H9 (cell line): ENCODE measurements around the gene CD27. TPM values are rescaled to one million over a fixed set of nuclear protein-coding genes. Genes with fewer than 3 reads are reported as not detected.

ENCODE experiments used
- DNase-seq: peaks from one replicate; pipeline ENCODE4 v3.0.0-alpha.2; 2017
- H2AFZ ChIP-seq: one replicate; pipeline ENCODE4 v1.6.1; 2013; ENCODE audit warnings: mild to moderate bottlenecking, low read length, control low read depth, moderate library complexity
- H2AK5ac ChIP-seq: 2 replicates; pipeline ENCODE4 v1.6.1; 2013; ENCODE audit warnings: low read length, control low read depth, mixed read lengths; ENCODE audit not compliant: insufficient read length
- H2BK120ac ChIP-seq: one replicate; pipeline ENCODE4 v1.6.1; 2013; ENCODE audit warnings: low read depth, mild to moderate bottlenecking, low read length, control low read depth, inconsistent platforms; ENCODE audit not compliant: poor library complexity, severe bottlenecking
- H2BK12ac ChIP-seq: 2 replicates; pipeline ENCODE4 v1.6.1; 2013; ENCODE audit warnings: low read length, control low read depth, mixed read lengths, low read depth; ENCODE audit not compliant: insufficient read length
- H2BK15ac ChIP-seq: 2 replicates; pipeline ENCODE4 v1.6.1; 2013; ENCODE audit warnings: low read depth, low read length, control low read depth
- H2BK20ac ChIP-seq: one replicate; pipeline ENCODE4 v1.6.1; 2013; ENCODE audit warnings: low read depth, mild to moderate bottlenecking, low read length, control low read depth, inconsistent platforms; ENCODE audit not compliant: poor library complexity, severe bottlenecking
- H2BK5ac ChIP-seq: 2 replicates; pipeline ENCODE4 v1.6.1; 2013; ENCODE audit warnings: low read length, control low read depth, mixed read lengths; ENCODE audit not compliant: insufficient read length
- H3K14ac ChIP-seq: 2 replicates; pipeline ENCODE4 v1.6.1; 2013; ENCODE audit warnings: low read length, control low read depth; ENCODE audit not compliant: insufficient read depth
- H3K18ac ChIP-seq: 2 replicates; pipeline ENCODE4 v1.6.1; 2013; ENCODE audit warnings: low read depth, mild to moderate bottlenecking, mixed read lengths, low read length, control low read depth; ENCODE audit not compliant: insufficient read length
- H3K23ac ChIP-seq: 2 replicates; pipeline ENCODE4 v1.6.1; 2013; ENCODE audit warnings: low read length, control low read depth, mixed read lengths, low read depth; ENCODE audit not compliant: insufficient read length
- H3K23me2 ChIP-seq: 2 replicates; pipeline ENCODE4 v1.6.1; 2013; ENCODE audit warnings: low read depth, mild to moderate bottlenecking, mixed read lengths, low read length, control low read depth; ENCODE audit not compliant: insufficient read length, poor library complexity, severe bottlenecking
- H3K27ac ChIP-seq: 2 replicates; pipeline ENCODE4 v1.5.1; 2013; ENCODE audit warnings: low read length, control low read depth, mixed read lengths, low read depth; ENCODE audit not compliant: insufficient read length
- H3K27me3 ChIP-seq: 2 replicates; pipeline ENCODE4 v1.6.1; 2013; ENCODE audit warnings: low read length, control low read depth, inconsistent platforms; ENCODE audit not compliant: insufficient read depth
- H3K4ac ChIP-seq: 2 replicates; pipeline ENCODE4 v1.6.1; 2013; ENCODE audit warnings: low read depth, mild to moderate bottlenecking, control low read depth, inconsistent platforms, low read length, moderate library complexity
- H3K4me1 ChIP-seq: 2 replicates; pipeline ENCODE4 v1.6.1; 2013; ENCODE audit warnings: low read length, control low read depth, inconsistent platforms; ENCODE audit not compliant: insufficient read depth
- H3K4me2 ChIP-seq: 2 replicates; pipeline ENCODE4 v1.6.1; 2013; ENCODE audit warnings: low read length, control low read depth, mixed read lengths; ENCODE audit not compliant: insufficient read length, insufficient read depth
- H3K56ac ChIP-seq: 2 replicates; pipeline ENCODE4 v1.6.1; 2013; ENCODE audit warnings: low read depth, mild to moderate bottlenecking, mixed read lengths, low read length, control low read depth; ENCODE audit not compliant: insufficient read length
- H3K79me1 ChIP-seq: 2 replicates; pipeline ENCODE4 v1.6.1; 2013; ENCODE audit warnings: low read depth, mild to moderate bottlenecking, moderate library complexity, low read length, control low read depth, inconsistent platforms; ENCODE audit not compliant: insufficient read depth, poor library complexity, severe bottlenecking
- H3K79me2 ChIP-seq: 2 replicates; pipeline ENCODE4 v1.6.1; 2013; ENCODE audit warnings: low read length, control low read depth, inconsistent platforms; ENCODE audit not compliant: insufficient read depth
- H3K9ac ChIP-seq: 2 replicates; pipeline ENCODE4 v1.6.1; 2013; ENCODE audit warnings: low read length, control low read depth, mixed read lengths; ENCODE audit not compliant: insufficient read length; ENCODE audit errors: extremely low read depth
- H3K9me3 ChIP-seq: one replicate; pipeline ENCODE4 v1.6.1; 2013; ENCODE audit warnings: low read depth, low read length, inconsistent platforms; ENCODE audit not compliant: control insufficient read depth
- H3T11ph ChIP-seq: one replicate; pipeline ENCODE4 v1.6.1; 2013; ENCODE audit warnings: mild to moderate bottlenecking, low read length, control low read depth, inconsistent platforms
- H4K20me1 ChIP-seq: one replicate; pipeline ENCODE4 v1.6.1; 2013; ENCODE audit not compliant: control insufficient read depth, insufficient read length, insufficient read depth
- H4K5ac ChIP-seq: 2 replicates; pipeline ENCODE4 v1.6.1; 2013; ENCODE audit warnings: low read depth, mild to moderate bottlenecking, mixed read lengths, low read length, control low read depth; ENCODE audit not compliant: insufficient read length
- H4K8ac ChIP-seq: replicated peaks from 2 replicates; pipeline ENCODE4 v1.6.1; 2013; ENCODE audit warnings: low read length, control low read depth, mixed read lengths, low read depth; ENCODE audit not compliant: insufficient read length
- H4K91ac ChIP-seq: 2 replicates; pipeline ENCODE4 v1.6.1; 2013; ENCODE audit warnings: low read depth, mild to moderate bottlenecking, moderate library complexity, mixed read lengths, low read length, control low read depth; ENCODE audit not compliant: insufficient read length
- H3K27ac Mint-ChIP-seq, 3 experiments: 2 replicates in 2 of 3; 3 replicates in 1 of 3; pipeline ENCODE4 v1.8.0; 2020 to 2021; ENCODE audit warnings: mixed read lengths in 3 of 3, mild to moderate bottlenecking in 1 of 3, moderate library complexity in 1 of 3
- H3K27me3 Mint-ChIP-seq: 2 replicates; pipeline ENCODE4 v1.8.0; 2021; ENCODE audit warnings: low read depth, mild to moderate bottlenecking, moderate library complexity, mixed read lengths
- H3K36me3 Mint-ChIP-seq, 3 experiments: 2 replicates in 2 of 3; 3 replicates in 1 of 3; pipeline ENCODE4 v1.8.0; 2020 to 2021; ENCODE audit warnings: low read depth in 3 of 3, mixed read lengths in 3 of 3; ENCODE audit not compliant: insufficient read depth in 1 of 3
- H3K4me1 Mint-ChIP-seq, 2 experiments: 2 replicates each; pipeline ENCODE4 v1.8.0; 2020; ENCODE audit warnings: mixed read lengths in 2 of 2
- H3K4me3 Mint-ChIP-seq, 2 experiments: 2 replicates in 1 of 2; 3 replicates in 1 of 2; pipeline ENCODE4 v1.8.0; 2020 to 2021; ENCODE audit warnings: mild to moderate bottlenecking in 2 of 2, mixed read lengths in 2 of 2, moderate library complexity in 1 of 2
- H3K9me3 Mint-ChIP-seq, 2 experiments: 2 replicates in 1 of 2; 3 replicates in 1 of 2; pipeline ENCODE4 v1.8.0; 2020; ENCODE audit warnings: mild to moderate bottlenecking in 2 of 2, mixed read lengths in 2 of 2, moderate library complexity in 1 of 2
- CTCF ChIP-seq: fragments of 200-600 bp; sonication (generic); conservative IDR thresholded peaks from 3 replicates; pipeline ENCODE4 v1.8.0; 2021; ENCODE audit warnings: antibody characterized with exemption, mild to moderate bottlenecking
- WGBS: extraction: QIAGEN DNeasy Blood & Tissue Kit; methylation state at CpG from one replicate; pipeline ENCODE4 v1.1.7; 2013; ENCODE audit warnings: missing lambda C conversion rate, low lambda C conversion rate, mixed read lengths; ENCODE audit not compliant: insufficient read length; ENCODE audit errors: extremely low coverage; 5-methylcytosine and 5-hydroxymethylcytosine counted together
- total RNA-seq: library from RNA; stranded (reverse); gene quantifications from 2 replicates; pipeline ENCODE4 v1.2.1, GENCODE V29; 2021

Gene CD27
- total RNA-seq, 1 experiment from 2014 or later = 0.37 TPM

GRCh38 chr12:6460751-6461371 is 16.1 kb downstream of the CD27 start:
- H3K4me3 Mint-ChIP-seq = no peak overlapping the region
- no peaks in the 10 kb centered on the region for H3K27me3 Mint-ChIP-seq
- Histone ChIP-seq H3K4me2 (no peak overlapping the region), H4K5ac (no peak overlapping the region), H2BK15ac (no peak overlapping the region), H3K27me3 (no peaks in the 10 kb centered on the region), H3K27ac (no peak overlapping the region), H4K20me1 (no peaks in the 10 kb centered on the region), H3K4me1 (no peaks in the 10 kb centered on the region), H3K56ac (no peak overlapping the region), H3K14ac (no peak overlapping the region), H2BK5ac (no peak overlapping the region), H3K79me2 (no peaks in the 10 kb centered on the region), H3K9me3 (no peaks in the 10 kb centered on the region), H3K9ac (no peak overlapping the region), H3K18ac (no peak overlapping the region), H3K4ac (no peak overlapping the region), H2AK5ac (no peak overlapping the region), H2AFZ (no peak overlapping the region), H4K8ac (no peak overlapping the region), H3K79me1 (no peaks in the 10 kb centered on the region), H3T11ph (no peak overlapping the region), H2BK12ac (no peak overlapping the region), H2BK120ac (no peak overlapping the region), H4K91ac (no peak overlapping the region), H3K23ac (no peak overlapping the region), H3K23me2 (no peaks in the 10 kb centered on the region), H2BK20ac (no peak overlapping the region)
- H3K4me1 Mint-ChIP-seq = peaks cover 0 to 14% of the 10 kb centered on the region in 2 experiments
- no peak for TF ChIP-seq CTCF
- WGBS = no CpG with 5 or more reads among the region's 10 CpGs
- H3K9me3 Mint-ChIP-seq = no peaks in the 10 kb centered on the region
- no peak for DNase-seq
- H3K27ac Mint-ChIP-seq = peak overlapping the region; percentile 7 to 70 (median 21); a peak in 5 of 7 replicates
- peaks cover 28 to 67% (median 53%) of the 10 kb centered on the region in 3 experiments; a peak in 6 of 7 replicates for H3K36me3 Mint-ChIP-seq
